ENCODE results near the gene ASTN2.
"Not testable (repeated sequence)": the region's sequence is repeated elsewhere in the genome, so short reads cannot be mapped to it uniquely, and the experiment has no call there.

The ASTN2 gene

GRCh38 chr9:117073539-117074341, 341.1 kb downstream of the ASTN2 start:
- no peak for DNase-seq

GRCh38 chr9:117073071-117073470, 341.8 kb downstream of the ASTN2 start:
- no peak for DNase-seq

DNA sequence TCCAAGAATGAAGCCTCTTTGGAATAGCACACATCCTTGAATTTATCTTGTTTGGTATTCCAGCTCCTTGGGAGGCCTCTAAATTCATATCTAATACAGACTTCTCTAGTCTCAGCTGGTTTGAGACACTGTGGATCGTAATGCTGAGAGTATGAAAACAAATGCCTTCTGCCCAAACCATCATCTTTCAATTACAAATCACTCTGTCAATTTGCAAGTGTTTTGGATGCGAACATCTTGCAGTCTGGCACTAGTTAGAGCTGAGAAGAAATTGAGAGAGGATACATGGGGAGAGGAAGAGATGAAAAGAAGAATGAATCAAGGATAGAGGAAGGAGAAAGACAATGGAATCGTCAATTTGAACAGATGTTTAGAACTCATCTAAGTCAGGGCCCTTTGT, 342.6 kb downstream of the ASTN2 start:
- no peak for DNase-seq

- DNase-seq: not testable (repeated sequence)
Measured at GRCh38 chr9:117071673-117072207, 343.1 kb downstream of the ASTN2 start.

DNA sequence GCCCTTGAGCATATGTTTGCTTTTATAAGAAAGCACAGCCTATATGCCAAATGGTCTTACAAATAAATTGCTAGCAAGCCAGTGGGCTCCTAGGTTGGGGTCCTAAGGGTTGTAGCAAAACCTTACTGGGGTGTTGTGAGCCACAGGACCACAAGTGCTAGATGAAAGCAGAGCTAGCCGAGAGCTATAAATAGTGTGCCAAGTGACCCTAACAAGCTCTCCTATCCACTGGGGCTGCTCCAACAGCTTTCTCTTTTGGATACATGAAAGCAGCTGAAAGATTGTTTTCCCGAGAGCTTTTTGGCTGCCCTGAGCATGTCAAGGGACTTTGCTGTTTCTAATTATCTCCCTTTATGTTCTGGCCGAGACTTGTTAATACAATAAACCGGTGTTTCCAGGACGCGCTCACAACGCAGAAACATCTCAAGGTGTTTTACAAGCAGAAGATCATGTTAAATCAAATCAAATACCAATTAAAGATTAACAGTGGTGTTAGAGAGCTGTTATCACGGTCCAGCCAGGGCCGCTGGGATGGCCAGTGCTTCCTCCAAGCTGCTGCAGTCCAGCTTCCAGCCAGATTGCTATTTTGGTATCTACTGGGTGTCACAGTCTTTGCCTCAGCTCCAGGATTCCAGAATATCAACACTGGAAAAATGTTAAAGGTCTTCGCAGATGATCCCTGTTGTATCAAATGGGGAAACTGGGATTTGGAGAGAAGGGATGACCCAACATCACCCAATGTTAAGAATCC, 351.0 kb downstream of the ASTN2 start:
- DNase-seq: no peak

- DNase-seq: no peak
Measured at GRCh38 chr9:117060963-117061362, 353.9 kb downstream of the ASTN2 start.

DNA sequence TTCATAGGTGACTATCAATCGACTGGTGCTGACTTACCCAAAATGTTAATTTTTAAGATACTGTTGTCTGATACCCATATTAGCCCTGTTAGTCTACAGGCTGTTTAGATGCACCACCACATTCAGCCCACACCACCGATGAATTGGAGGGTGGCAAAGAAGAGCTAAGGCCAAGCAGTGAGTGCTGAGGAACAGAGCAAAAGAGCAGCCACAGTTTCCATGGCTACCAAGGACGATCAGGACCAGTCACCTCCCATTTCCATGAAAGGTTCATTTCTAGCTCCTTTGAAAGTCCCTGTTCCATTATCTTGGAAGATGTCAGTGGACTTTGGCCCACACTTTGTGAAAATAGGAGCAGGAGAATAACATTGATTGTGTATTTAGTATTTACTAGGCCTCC, 364.9 kb downstream of the ASTN2 start:
- no peak for DNase-seq

GRCh38 chr9:117046666-117047327, 368.1 kb downstream of the ASTN2 start:
- DNase-seq: no peak

DNA sequence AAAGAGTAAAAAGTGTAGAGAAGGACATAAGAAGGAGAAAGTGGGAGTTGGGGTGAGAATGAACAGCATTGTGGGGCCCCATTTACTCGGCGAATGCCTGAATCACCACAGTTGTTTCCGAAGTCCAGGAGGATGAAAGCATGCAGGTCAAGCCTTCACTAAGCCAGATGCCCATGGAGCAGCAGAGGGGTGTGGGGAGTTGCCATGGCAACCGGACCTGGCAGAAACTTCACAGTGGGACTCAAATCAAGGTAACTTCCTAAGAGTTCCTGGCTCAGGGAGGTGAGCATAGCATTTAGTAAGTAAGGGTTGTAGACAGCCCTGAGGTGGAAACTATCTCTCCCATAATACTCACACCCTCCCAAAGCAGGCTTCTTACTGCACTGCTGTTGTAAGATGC, 370.6 kb downstream of the ASTN2 start:
- no peak for DNase-seq

- no peak for DNase-seq
Measured at GRCh38 chr9:117043159-117043558, 371.7 kb downstream of the ASTN2 start.

GRCh38 chr9:117035546-117035945, 379.3 kb downstream of the ASTN2 start:
- DNase-seq: no peak

DNA sequence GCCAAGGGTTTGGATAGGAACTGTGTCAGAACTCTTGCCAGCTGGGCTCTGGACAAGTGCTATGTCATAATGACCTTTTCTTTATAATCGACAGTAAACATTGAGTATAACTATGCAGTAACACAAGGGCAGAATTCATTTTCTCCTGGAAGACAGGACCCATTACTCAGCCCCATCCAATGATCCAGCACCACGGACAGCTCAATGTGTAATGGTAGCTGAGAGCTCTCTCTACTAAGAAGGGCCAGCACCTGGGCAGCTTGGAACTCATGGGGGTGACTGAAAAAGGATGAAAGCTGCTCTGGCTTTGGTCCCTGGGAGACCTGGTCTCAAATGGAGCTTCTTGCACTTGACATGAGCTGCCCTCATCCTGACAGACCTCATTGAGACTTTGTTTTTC, 380.0 kb downstream of the ASTN2 start:
- no peak for DNase-seq

DNA sequence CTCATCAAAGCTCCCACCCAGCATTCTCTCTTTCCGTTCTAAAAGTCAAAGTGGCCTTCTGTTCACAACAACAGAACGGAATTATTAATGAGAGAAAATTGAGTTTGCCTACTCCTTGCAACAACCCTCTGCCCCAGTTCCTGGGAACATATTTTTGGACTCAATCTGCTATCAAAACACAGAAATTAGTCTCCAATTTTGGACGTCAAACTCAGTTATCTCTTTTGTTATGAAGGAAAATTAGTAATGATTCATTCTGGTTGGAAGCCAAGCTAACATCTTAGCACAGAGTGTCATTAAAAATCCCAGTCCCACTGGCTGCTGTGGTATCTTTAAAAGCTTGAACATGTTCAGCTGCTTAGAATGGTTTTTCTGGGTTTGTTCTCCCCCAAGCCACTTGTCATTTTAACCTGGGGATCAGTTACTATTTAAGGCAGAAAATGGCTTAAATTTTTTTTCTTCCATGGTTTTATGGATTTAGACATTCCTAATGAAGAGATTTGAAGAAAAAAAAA, 384.5 kb downstream of the ASTN2 start:
- no peak for DNase-seq

DNA sequence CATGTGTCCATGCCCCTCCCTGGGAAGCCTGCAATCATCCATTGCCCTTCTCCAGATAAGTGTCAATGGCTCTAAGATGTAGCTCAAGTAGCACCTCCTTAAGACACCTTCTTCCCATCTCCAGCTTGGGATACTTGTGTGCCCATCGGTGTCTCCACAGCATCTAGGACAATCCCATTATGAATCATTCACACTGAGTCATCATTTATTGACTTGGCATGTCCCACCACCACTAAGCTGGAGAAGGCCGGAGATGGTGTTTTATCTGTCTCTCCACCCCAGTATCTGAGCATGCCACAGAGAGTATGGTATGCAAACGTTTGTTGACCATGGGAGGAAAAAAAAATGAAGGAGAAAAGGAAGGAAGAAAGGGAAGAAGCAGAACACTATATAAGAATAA, 385.5 kb downstream of the ASTN2 start:
- no peak for DNase-seq

DNA sequence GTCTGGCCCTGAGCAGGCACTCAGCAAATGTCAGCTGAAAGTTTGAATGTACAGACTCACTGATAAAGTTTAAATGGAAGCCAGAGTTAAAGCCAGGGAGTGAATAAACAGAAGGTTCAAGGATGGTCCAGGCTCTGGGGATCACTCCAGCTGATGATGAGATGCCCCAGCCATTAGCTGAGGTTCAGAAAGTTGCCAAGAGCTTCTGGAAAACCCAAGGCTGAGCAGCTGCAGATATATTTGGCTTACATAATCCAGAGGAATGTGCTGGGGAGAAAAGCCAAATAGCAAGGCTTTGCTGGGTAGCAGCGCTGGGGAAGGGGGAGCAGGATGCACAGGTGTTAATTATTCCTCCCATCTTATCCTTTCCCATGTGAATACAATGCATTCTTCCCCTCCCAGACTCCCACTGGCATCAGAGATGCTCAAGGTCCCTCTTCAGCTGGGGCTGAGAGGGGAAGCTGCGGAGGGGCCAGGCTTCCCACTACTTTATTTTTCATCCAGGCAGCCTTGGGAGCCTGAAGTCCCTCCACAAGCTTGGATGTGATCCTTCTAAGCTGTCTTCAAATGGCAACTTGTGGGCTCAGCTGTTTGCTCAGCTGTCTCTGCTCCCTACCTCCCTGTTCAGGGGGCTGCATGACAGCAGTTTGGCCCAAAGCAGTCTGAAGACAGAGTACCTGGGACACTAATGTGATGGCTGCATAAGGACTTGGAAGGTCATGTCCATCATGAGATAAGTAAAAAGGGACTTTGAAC, 386.6 kb downstream of the ASTN2 start:
- no peak for DNase-seq

GRCh38 chr9:117021906-117022305, 393.0 kb downstream of the ASTN2 start:
- no peak for DNase-seq

- DNase-seq: no peak
Measured at GRCh38 chr9:117018966-117019617, 395.8 kb downstream of the ASTN2 start.

DNA sequence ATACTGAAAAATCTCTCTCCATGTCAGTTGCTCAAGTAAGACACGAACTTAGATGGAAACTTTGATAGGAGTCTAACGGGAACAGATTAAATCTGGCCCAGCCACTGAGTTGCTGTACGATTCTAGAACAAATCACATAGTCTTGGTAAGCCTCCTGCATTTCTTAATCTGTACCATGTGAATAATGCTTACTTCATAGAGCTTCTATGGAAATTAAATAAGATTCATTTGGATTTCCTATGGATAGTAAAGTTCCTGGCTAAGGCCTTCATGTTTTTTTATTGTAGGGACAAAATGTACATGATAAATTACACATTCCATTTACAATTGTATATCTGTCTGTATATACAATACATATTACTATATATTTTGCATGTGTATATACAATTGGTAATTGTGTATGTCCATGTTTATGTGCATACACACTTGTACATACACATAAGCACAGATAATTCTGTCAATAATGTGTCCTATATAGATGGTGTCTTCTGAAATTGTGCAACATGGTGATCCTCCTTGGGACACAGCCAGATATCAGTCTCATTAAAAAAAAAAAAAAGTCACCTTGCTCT, 397.4 kb downstream of the ASTN2 start:
- DNase-seq: no peak

GRCh38 chr9:117014061-117014460, 400.8 kb downstream of the ASTN2 start:
- no peak for DNase-seq

DNA sequence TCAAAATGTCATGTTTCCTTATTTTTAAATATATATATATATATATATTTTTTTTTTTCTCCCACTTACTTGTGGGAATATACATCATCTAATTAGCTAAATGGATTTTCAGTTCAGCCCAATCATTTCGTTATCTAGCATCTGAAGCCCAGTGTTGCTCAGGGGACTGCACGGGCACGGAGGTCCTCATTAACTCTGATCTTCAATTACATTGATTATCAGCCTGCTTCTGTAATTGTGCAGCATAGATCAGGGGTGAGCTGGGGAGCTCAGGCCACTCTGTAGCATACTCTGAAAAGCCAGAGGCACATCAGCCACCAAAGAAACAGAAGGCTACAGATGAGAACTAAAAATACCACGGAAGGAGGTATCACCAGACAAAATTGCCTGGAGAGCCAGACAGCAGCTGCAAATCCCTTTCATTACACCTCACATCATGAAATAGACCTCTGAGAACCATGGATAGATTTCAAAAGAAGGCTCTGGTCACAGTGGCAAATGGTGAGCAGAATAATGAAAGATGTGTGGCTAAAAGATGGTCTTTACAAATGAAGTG, 401.3 kb downstream of the ASTN2 start:
- DNase-seq: no peak

- DNase-seq: no peak
Measured at GRCh38 chr9:117010061-117010460, 404.8 kb downstream of the ASTN2 start.
